Measurements from ENCODE around the gene SLC4A7. TPM values are rescaled to one million over a fixed set of nuclear protein-coding genes. Genes with fewer than 3 reads are reported as not detected.
"Not testable (repeated sequence)": the region's sequence is repeated elsewhere in the genome, so short reads cannot be mapped to it uniquely, and the experiment has no call there.

Gene SLC4A7
- polyA plus RNA-seq, 4 donors = 17.0 to 34.7 (median 26.8) TPM

DNA sequence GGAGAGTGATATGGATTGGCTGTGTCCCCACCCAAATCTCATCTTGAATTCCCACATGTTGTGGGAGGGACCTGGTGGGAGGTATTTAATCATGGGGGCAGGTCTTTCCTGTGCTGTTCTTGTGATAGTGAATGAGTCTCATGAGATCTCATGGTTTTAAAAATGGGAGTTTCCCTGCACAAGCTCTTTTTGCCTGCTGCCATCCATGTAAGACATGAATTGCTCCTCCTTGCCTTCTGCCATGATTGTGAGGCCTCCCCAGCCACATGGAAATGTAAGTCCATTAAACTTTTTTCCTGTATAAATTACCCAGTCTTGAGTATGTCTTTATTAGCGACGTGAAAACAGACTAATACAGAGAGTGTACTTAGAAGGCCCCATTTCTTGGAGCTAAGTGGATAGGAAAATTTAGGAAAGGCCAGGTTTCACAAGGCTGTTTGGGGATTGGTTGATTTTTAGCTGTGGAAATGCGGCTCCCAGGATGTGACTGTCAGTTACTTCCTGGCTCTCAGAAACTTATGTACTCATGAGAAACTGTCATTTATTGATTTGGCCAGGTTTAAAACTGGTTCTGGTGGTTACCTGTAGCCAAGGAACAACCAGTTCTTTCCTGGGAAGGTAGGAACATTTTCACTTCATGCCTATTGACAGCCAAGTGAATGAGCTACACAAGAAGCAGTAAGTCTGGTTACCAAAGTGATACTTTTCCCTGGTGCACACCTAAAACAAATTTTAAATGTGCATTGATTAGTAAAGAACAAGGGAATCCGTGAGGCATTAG is 155.0 kb downstream of the SLC4A7 start:
- DNase-seq (ENCODE audit: low read depth in 4 of 4, low spot score in 2 of 4) = not testable (repeated sequence)

DNA sequence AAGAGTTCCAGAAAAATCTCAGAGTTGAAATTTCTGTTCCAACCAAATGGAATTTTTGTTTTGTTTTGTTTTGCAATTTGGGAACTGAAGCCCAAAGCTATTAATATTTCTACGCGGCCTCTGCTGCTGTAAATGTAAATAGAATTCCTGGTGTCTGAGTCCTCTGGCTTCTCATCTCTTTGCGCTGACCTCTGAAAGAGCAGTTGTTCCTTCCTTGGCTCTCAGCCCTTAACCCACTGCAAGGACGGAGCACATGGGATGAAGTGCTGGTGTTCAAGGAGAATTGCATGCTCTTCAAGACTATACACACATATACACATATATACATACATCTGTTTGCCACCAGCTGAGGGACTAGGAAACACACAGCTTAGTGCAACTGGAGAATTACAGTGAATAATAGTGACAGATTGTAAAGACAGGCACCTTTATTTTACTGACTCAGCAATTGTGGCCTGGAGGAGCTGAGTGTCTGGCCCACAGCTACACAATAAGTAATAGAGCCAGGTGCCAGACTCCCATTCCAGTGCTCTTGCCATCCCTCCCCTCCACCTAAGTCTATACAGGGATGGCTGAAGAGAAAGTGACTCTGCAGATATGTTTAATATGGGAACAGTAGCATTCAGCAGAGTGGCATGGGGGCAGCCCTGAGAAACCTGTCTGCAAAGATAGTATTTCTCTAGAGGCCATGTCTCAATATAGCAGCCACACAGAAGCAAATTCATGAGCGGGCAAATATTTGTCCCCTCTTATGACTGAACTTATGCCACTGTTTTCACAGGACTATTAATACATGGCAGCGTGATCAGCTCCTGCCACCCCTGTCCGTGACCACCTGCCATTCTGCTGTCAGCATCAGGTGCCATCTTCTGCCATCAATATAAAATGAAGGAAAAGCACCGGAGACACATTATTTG is 157.3 kb downstream of the SLC4A7 start:
- DNase-seq (ENCODE audit: low read depth in 4 of 4, low spot score in 2 of 4) = no peak

DNA sequence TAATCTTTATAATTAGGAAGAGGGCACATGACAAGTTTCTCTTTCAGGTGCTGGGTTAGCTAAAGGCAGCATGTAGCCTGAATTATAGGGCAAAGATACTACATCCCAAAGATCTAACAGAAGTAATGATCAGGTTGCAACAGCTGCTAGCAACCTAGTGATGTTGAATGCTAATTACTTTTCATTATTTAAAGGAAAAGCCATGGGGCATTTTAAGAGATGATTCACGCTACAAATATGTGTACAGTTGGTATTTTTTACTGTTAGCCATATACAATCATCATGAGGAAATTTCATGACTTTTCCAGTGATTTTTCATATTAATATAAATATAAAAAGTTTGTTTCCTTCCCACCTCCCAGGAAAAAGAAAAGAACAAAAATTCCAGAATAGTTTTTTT is 158.0 kb downstream of the SLC4A7 start:
- no peak for DNase-seq (ENCODE audit: low read depth in 4 of 4, low spot score in 2 of 4)

DNA sequence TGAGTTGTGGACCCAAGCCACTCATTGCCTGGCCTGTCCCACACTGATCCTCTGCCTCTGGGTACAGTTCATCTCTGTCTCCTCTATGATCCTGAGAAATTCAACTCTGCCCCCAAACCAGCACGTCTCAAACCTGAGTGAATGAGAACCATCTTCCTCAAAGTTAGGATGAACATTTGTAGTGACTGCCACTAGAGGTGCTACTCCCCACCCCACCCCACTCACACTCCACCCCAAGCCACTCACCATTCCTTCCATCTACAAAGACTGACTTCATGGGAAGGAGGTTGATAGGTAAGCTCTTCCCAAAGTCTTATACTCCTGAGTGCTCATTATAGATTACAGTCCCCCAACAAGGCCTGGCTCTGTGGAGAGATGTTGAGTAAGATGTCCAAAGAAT is 158.8 kb downstream of the SLC4A7 start:
- no peak for DNase-seq (ENCODE audit: low read depth in 4 of 4, low spot score in 2 of 4)

DNA sequence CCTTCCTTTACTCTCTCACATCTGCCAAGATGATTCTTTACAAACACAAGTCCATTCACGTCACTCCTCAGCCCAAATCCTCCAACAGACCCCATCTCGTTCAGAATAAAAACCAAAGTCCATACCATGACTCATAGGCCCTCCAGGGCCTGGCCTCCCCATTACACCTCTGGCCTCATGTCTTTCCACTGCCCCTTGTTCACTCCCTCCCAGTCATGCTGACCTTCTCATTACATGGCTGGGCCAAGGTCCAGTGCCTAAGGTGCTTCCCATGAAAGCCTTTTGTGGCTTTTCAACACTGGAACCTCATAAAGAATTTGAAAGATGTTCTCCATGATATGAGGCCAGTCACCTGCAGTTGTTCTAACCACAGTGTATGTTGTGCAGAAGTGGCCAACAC is 159.5 kb downstream of the SLC4A7 start:
- no peak for DNase-seq (ENCODE audit: low read depth in 4 of 4, low spot score in 2 of 4)

DNA sequence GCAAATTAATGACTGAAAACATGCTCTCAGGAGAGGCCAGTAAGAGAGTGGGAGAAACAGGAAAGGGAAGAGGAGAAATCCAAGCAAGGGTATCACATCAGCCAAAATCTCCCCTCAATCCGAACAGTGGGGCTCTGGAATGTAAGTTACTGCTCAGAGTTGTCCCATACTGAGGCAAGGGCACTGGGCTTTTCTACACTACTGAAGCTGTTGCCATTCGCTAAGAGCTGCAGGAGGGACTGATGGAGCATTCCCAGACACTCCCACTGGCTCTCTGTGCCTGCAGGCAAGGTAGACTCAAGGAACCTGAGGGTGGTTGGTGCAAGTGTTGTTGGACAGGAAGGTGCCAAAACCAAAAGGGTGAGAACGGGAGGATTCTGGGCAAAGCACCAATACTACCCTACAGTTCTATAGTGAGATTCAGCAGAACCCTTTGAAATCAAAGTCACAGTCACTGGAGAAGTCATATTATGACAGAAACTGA is 161.1 kb downstream of the SLC4A7 start:
- no peak for DNase-seq (ENCODE audit: low read depth in 4 of 4, low spot score in 2 of 4)

Other genes with a start within 250 kb of the SLC4A7 start
- gene NEK10, start 115.0 kb downstream of the SLC4A7 start, polyA plus RNA-seq (ENCODE audit: insufficient read length in 4 of 4) = 1 to 10 TPM; 1.2 to 2.3 (median 2.0) TPM
- under 1 TPM in 3 of 4 donors, not detected in 1; 0.13 to 0.19 (median 0.16) TPM for gene EOMES, start 237.9 kb upstream of the SLC4A7 start, polyA plus RNA-seq (ENCODE audit: insufficient read length in 4 of 4)

Data from left renal cortex interstitium (tissue), 4 donors.